ENCODE measurements around the gene TMEM97.

The TMEM97 gene

GRCh38 chr17:28320215-28321061 lies 1.4 kb downstream of the TMEM97 start:
- TF ChIP-seq TCF12 (IDR thresholded peaks at IDR 0.05; ENCODE audit: low read depth) (no peak), EGR1 (IDR thresholded peaks at IDR 0.05) (no peak), MAX (IDR thresholded peaks at IDR 0.05) (no peak), RAD21 (IDR thresholded peaks at IDR 0.05; ENCODE audit: low read depth) (no peak), ZBTB7A (IDR thresholded peaks at IDR 0.05; ENCODE audit: low read depth) (no peak), TEAD4 (IDR thresholded peaks at IDR 0.05) (no peak), EP300 (IDR thresholded peaks at IDR 0.05; ENCODE audit: borderline replicate concordance) (no peak), CEBPB (IDR thresholded peaks at IDR 0.05) (no peak), YY1 (IDR thresholded peaks at IDR 0.05; ENCODE audit: low read depth) (no peak), USF1 (IDR thresholded peaks at IDR 0.05) (no peak), REST (IDR thresholded peaks at IDR 0.05; ENCODE audit: low read depth) (no peak), FOXM1 (IDR thresholded peaks at IDR 0.05; ENCODE audit: borderline replicate concordance, low read depth) (no peak), CREB1 (IDR thresholded peaks at IDR 0.05; ENCODE audit: low read depth) (no peak), TAF1 (IDR thresholded peaks at IDR 0.05; ENCODE audit: low read depth) (no peak), NFIC (IDR thresholded peaks at IDR 0.05) (no peak)

GRCh38 chr17:28324267-28324745 lies 5.3 kb downstream of the TMEM97 start:
- TF ChIP-seq CEBPB (IDR thresholded peaks at IDR 0.05): no peak
- no peak for TF ChIP-seq ZBTB7A (IDR thresholded peaks at IDR 0.05; ENCODE audit: low read depth)
- no peak for TF ChIP-seq FOXM1 (IDR thresholded peaks at IDR 0.05; ENCODE audit: borderline replicate concordance, low read depth)
- TF ChIP-seq USF1 (IDR thresholded peaks at IDR 0.05): no peak
- no peak for TF ChIP-seq NFIC (IDR thresholded peaks at IDR 0.05)
- no peak for TF ChIP-seq MAX (IDR thresholded peaks at IDR 0.05)
- no peak for TF ChIP-seq REST (IDR thresholded peaks at IDR 0.05; ENCODE audit: low read depth)
- no peak for TF ChIP-seq EGR1 (IDR thresholded peaks at IDR 0.05)
- no peak for TF ChIP-seq TAF1 (IDR thresholded peaks at IDR 0.05; ENCODE audit: low read depth)
- TF ChIP-seq EP300 (IDR thresholded peaks at IDR 0.05; ENCODE audit: borderline replicate concordance): no peak
- TF ChIP-seq CREB1 (IDR thresholded peaks at IDR 0.05; ENCODE audit: low read depth): no peak
- TF ChIP-seq RAD21 (IDR thresholded peaks at IDR 0.05; ENCODE audit: low read depth): no peak
- no peak for TF ChIP-seq TEAD4 (IDR thresholded peaks at IDR 0.05)
- no peak for TF ChIP-seq YY1 (IDR thresholded peaks at IDR 0.05; ENCODE audit: low read depth)
- no peak for TF ChIP-seq TCF12 (IDR thresholded peaks at IDR 0.05; ENCODE audit: low read depth)

- TF ChIP-seq ZBTB7A (IDR thresholded peaks at IDR 0.05; ENCODE audit: low read depth) (no peak), MAX (IDR thresholded peaks at IDR 0.05) (no peak), USF1 (IDR thresholded peaks at IDR 0.05) (no peak), EP300 (IDR thresholded peaks at IDR 0.05; ENCODE audit: borderline replicate concordance) (no peak), REST (IDR thresholded peaks at IDR 0.05; ENCODE audit: low read depth) (no peak), CREB1 (IDR thresholded peaks at IDR 0.05; ENCODE audit: low read depth) (no peak), RAD21 (IDR thresholded peaks at IDR 0.05; ENCODE audit: low read depth) (no peak), TAF1 (IDR thresholded peaks at IDR 0.05; ENCODE audit: low read depth) (no peak), YY1 (IDR thresholded peaks at IDR 0.05; ENCODE audit: low read depth) (no peak), TEAD4 (IDR thresholded peaks at IDR 0.05) (no peak), CEBPB (IDR thresholded peaks at IDR 0.05) (no peak), FOXM1 (IDR thresholded peaks at IDR 0.05; ENCODE audit: borderline replicate concordance, low read depth) (no peak), EGR1 (IDR thresholded peaks at IDR 0.05) (no peak), TCF12 (IDR thresholded peaks at IDR 0.05; ENCODE audit: low read depth) (no peak), NFIC (IDR thresholded peaks at IDR 0.05) (no peak)
These were observed 5.8 kb downstream of the TMEM97 start for GRCh38 chr17:28324781-28325180.

All from Ishikawa (cell line).